Activated effector memory CD4-positive, alpha-beta T cell treated with Interleukin-2 at 50 U/mL for 16 hours (primary cell): ENCODE data around the gene HMCN2.
"Not testable (repeated sequence)": the region's sequence is repeated elsewhere in the genome, so short reads cannot be mapped to it uniquely, and the experiment has no call there.

Experiments
- DNase-seq: peaks from one replicate; pipeline ENCODE4 v3.0.0-alpha.2; 2020

The HMCN2 gene

DNA sequence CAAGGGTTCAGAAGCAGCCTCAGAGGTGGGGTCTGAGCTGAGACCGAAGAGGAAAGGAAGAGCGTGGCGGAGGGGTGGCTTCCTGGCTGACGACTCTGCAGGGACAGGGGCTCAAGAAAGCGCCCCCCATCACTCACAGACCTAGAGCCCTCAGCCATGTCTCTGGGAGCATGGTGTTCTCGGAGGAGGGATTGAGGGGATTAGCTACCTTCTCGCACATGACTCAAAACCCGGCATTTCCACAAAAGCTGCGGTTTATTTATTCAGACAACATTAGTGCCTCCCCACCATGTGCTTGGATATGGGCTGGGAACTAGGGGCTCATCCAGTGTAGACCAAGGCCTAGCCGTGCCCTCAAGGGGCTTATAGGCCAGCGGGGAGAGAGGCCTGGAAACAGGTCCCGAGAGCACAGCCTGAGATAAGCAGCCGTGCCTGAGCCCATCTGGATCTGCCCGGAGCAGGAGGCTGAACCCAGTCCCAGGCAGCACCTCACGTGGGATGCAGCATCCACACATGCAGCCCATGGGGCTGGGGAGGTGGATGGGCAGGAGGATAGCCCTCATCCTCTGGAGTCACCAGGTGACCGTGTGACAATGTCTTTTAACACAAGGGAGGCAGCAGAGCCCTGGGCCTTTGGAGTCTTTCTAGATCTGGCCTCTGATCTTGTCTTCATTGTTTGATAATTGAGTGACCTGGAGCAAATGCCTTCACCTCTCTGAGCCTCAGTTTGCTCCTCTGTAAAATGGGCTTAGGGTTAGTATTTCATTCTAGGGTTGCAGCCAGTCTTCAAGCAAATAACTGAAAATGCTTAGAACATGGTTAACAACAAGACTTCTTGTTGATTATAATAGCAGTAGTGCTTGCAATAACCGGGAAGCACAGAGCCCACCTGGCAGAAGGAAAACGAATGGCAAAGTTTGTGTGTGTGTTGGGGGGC is 878 bp upstream of the HMCN2 start:
- no peak for DNase-seq

DNA sequence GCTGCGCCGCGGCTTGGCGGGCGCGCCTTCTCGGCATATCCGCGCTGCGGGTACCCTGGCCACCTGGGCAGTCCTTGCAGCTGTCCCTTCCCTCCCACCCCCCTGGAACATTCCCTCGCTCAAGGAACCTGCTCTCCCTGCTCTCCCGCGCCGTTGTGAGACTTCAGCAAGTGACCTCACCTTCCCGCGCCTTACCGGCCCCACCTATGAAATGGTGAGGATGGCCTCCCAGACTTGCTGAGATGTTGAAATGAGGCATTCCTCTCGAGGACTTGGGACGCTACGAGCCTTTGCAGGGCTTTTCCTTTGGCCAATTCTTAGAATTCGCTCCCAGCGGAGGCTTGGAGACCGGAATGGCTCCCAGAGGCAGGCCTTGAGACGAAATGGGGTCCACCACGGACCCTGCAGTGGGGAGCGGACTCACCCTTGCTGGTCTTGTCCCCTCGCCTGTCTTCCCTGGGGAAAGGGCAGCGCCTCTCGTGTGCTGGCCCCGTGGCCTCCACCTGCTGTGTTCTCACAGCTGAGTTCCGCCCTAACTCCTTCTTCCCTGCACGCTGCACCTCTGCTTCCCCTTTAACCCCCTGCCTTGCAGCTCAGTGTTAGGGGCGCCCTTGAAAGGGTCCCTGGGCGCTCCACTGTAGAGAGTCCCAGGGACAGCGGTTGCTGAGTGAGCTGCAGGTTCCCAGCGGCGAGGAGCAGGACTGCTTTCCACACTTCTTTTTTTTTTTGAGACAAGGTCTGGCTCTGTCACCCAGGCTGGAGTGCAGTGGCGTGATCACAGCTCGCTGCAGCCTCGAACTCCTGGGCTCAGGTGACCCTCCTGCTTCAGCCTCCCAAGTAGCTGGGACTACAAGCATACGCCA is 907 bp downstream of the HMCN2 start:
- DNase-seq, result no peak

DNA sequence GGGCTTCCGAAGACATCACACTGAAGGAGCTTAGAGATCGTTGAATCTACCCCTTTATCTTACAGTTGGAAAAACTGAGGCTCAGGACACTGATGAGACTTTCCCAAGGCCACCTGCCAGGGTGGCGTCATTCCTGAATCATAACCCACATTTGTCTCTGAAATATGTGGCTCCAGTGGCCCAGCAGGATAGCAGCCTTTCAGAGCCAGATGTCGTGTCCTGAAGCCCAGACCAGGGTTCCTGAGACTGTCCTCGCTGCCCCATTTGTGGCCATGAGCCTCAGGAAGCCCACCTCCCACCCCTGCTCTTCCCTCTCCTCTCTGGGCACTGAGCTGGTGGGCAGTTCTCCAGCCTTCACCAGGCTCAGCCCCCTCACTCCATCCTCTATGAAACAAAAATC is 2.4 kb downstream of the HMCN2 start:
- no peak for DNase-seq

DNA sequence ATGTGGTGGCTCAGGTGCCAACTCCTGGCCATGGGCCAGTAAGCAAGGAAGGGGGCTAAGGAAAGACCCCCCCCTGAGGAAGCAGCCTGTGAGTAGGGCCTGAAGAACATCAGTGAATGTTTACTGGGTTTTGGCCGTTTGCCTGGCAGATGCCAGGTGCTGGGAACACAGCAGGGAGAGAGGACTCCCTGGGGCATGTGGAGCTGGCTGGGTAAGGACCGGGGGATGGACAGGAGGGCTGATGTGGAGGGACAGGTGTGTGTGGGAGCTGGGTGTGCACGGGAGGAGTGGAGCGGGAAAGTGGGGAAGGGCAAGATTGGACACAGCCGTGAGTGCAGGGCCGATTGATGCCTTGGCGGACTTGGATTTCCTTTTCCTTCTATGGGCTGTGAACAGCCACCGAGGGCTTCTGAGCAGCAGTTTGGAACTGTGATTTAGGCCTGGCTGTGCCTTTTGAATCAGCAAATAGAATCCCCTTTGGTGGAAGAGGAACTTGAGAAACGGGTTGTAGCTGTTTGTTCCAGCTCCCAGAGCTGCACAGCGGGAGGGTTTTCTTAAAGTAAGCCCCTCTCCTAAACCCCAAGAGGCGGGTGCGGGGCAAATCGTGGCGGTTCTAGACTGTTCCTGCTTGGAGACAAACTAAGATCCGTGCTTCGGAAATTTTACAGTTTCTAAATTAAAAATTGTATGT is 3.1 kb downstream of the HMCN2 start:
- DNase-seq, result no peak

DNA sequence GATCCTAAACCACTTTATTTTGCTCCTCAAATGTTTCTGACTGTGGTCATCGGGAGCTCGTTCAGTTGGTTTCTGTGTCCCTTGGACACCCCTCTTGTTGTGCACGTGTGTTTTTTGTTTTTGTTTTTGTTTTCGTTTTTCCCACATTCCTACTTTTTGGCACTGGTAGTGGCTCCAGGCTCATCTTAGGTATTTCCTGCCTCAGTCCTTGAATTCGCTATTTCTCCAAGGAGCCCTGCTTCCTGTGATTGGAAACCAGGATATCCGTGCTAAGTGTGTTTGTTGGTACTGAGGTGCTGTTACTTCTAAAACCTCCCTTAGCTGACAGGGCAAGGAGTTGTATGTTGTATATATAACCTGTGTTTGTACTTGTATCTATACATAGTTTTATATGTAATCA is 5.9 kb downstream of the HMCN2 start:
- DNase-seq, result no peak

DNA sequence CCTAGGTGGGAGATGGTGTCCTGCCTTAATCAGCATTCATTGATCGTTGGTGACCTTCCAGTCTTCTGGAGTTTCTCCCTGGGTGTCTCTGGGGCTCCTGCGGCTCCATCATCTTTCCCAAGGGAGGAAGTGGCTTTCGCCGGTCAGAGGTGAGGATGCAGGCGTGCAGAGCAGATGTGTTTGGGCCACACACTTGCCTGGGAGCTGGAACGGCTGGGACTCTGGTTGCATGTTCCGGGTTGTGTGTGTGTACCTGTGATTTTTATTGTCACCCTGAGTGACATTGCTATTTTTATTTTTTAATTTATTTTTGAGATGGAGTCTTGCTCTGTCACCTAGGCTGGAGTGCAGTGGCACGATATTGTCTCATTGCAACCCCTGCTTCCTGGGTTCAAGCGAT is 9.6 kb downstream of the HMCN2 start:
- DNase-seq, result no peak

DNA sequence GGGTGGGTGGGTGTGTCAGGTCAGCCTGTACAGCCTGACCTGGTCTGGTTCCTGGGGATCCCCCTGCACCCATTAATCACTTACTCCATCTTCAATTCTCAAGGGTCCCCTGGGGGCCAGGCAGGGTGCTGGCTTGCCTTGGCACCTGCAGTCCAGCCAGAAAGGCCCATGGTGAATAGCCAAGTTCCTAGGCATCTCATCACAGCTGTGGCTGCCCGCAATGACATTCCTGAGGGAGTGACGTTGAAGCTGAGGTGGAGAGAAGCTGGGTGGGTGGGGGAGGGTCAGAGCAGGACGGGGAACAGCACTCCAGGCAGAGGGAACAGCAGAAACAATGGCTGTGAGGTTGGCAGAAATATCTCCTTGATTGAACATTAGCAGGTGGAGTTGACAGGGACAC is 10.6 kb downstream of the HMCN2 start:
- DNase-seq, result no peak

DNA sequence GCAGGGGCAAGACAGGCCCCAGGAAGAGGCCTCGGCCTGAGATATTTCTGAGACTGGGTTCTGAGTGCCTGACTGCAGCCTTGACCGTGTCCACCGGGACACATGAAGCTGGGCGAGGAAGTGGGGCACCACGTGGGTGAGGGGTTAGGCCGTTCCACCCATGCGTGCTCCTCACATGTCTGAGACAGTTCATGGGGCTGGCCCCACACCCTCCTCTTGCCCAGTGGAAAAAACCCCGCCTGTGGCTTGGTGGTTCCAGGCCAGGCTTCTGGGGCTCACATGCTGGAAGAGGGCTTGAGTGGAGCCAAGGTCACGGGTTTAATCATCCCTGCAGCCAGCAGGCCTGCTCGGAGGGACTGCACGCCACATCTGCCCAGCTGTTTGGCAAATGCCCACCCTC is 11.4 kb downstream of the HMCN2 start:
- no peak for DNase-seq

DNA sequence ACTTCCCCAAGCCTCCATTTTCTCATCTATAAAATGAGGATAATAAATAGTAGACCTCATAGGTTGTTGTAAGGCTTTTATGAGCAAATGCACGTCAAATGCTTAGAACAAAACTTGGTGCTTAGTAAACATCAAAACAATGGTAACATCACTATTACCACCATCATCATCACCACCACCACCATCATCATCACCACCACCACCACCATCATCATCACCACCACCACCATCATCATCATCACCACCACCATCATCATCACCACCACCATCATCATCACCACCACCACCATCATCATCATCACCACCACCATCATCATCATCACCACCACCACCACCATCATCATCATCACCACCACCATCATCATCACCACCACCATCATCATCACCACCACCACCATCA is 12.0 kb downstream of the HMCN2 start:
- DNase-seq, result not testable (repeated sequence)

DNA sequence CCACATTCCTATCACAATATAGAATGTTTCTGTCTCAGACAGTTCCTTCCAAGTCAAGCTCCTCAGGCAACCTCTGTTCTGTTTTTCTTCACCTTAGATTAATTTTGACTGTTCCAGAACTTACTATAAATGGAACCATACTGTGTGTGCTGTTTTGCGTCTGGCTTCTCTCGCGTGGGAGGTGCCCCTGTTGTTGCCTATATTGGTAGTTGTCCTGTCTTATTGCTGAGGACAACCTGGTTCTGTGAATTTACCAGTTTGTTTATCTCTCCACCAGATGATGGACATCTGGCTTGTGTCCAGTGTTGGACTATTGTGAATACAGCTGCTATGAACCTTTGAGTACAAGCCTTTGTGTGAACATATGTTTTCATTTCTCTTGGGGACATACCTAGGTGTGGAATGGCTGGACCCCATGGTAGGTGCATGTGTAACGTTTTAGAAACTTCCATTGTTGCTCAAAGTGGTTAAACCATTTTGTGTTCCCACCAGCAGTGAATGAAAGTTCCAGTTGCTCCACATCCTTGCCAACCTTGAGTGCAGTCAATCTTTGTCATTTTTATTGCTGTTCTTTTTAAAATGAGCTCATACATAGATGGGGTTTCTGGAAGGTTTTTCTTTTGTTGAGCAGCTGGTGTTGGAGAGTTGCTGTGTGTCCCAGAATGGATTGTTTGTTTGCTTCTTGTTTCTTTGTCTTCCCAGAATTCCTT is 18.1 kb downstream of the HMCN2 start:
- DNase-seq, result no peak

DNA sequence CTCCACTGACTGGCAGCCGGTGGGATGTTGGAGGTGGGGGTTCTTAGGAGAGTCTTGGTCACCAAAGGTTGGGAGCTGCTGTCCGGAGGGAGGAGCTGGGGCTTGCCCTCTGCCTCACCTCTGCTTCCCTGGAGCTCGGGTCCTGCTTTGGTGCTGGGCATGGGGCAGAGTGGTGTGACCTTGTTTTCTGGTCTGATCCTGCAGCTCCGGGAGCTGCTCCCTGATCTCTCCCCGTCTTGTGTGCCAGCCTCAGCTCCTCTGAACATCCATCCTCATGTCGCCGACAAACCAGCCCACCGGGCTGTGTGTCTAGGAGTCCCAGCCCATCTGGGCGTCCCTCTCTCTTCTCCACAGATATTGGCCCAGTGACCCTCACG is 18.7 kb downstream of the HMCN2 start:
- DNase-seq, result no peak

DNA sequence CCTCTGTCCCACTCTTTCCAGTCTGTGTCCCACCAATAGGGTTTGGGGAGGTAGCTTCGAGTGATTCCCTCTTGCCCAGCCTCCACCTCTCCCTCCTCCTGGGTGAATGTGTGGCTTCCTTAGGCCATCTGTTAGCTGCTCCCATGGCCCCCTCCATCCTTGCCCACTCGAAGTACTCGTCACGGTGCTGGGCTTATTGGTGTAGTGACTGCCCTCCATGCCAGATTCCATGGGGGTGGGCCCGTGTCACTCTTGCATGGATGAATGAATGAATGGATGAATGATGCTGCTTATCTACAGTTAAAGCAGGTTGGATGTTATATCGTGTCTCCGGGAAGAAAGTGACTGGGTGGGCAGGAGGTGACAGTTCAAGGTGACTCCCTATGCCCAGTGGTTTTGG is 19.1 kb downstream of the HMCN2 start:
- no peak for DNase-seq

DNA sequence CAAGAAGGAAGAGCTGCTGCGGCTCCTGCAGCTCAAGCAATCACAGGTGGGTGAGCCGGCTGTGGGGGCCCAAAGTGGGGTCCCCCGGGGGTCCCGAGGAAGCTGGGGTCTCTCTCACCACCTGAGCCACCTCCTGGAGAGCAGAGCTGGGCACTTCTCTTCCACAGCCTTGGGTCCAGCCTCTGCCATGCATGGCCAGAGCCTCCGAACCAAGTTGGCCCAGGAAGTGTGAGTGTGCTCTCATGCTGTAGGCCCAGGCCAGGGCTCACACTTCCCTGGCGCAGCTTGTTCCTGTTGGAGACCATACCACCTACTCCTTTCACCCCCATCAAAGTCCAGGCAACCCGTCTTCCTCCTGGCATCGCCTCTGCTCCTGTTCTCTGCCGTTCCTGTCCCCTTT is 19.7 kb downstream of the HMCN2 start:
- DNase-seq, result no peak

DNA sequence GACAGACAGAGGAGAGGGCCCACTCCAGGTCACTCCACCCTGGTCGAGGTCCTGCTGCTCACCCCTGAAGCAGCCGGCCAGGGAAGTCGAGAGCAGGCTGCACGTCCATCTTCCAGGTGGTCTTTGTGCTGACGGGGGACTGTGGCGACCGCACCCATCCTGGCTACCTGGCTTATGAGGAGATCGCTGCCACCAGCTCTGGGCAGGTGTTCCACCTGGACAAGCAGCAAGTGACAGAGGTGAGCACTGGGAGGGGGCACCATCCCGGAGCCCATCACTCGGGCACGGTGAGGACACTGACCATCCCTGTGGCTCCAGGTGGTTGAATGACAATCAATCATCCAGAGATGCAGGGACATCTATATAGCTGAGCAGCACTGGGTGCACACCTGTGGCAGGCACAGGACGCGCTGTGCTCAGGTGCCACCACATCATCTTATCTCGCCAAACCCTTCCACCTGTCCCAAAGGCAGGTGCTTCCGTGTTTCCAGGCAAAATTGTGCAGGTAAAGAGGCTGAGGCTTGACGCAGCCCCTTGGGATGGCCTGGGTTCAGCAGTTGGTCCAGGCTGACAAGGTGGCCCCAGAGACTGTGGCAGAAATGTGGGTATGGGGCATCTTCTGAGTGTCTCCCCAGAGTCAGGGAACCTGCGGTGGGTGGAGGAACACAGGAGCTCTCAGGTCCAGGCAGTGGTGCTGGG is 20.7 kb downstream of the HMCN2 start:
- DNase-seq, result no peak

DNA sequence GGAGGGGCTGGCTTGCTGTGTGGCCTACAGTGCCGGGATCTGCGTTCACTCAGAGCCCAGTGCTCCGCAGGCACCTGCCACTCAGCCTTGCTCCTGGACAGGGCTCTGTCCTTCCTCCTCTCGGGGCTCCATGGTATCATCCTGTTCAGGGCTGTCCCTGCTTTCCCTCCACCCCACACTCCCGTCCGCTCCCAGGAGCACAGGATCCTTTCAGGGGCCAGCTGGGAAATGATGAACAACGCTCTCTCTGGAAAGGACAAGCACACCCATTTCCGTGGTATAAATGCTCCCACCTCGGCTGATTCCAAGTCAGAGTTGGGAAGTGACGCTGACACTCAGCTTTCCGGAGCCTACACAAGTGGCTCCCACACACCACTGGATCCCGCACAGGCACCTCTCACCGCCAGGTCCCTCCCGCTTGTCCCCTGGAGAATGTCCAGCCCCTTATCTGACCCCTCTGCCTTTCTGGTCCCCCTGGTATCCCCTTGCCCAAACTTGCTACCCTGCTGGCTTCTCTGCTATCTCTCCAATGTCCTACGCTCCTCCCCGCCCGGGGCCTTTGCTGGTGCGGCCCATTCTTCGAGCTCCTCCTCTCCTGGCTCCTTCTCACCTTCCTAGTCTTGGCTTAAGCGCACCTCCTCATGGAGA is 21.3 kb downstream of the HMCN2 start:
- DNase-seq, result no peak

DNA sequence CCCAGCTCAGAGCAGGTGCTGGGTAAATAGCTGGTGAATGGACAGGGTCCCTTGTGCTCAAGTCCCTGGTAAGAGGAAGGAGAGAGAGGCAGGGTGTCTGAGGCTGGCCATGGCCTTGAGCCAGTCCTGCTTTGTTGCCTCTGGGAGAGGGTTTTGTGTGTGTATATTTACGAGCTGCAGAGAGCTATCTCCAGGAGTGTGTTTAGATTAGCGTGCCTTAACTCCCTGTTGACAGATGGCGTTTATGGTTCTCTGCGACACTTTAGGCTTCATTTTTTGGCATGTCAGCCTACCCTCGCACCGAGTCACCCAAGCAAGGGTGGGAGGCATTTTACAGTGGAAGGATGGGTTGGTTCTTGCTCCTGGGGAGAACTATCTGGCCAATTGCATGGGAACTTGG is 22.2 kb downstream of the HMCN2 start:
- DNase-seq, result no peak

DNA sequence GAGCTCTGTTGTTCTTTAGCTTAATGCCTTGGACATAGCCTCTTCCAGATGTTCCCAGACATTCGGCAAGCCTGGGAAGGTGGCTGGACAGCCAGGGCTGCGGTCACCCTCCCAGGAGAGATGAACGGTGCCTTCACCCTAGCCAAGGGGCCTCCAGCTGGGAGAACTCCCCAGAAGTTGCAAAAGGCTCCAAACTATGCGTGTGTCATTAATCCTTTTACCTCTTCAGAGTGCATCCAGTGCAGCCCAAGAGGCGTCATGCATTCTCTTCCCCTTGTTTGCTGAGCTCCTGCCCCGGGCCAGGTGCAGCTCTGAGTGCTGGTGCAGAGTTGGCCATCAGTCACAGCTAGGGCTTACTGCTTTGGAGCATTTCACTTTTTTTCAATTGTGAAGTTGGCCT is 22.8 kb downstream of the HMCN2 start:
- DNase-seq, result no peak

DNA sequence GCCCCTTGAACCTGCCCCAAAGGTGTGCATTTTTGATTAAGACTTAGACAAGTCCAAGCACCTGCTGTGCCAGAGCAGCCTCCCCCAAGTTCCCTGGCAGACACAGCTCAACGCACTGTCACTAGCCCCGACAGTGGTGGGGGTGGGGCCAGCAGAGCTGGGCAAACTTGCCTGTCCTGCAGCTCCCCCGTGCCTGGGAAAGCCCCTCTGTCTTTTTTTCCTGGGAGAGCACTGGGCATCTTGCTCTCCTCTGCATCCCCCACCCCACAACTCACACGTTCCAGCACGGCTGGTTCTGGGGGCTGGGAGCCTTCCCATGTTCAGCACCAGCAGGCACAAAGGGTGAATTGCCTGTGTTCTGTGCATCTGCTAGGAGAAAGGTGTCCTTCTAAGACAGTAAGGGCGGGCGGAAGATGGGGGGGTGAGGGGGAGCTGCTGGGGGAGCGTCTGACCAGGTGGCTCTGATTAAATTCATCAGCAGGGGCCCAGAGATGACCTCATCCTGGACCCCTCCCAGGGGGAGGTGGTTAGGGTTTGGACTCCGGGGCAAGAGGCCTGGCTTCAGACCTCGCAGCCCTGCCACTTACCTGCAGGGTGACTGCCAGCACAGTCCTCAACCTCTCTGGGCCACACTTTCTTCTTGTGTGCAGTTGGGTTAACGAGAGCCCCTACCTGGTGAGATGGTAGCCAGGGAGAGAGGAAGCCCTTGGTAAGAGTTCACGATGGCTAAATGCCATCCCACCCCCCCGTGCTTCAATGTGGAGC is 23.5 kb downstream of the HMCN2 start:
- DNase-seq, result no peak

DNA sequence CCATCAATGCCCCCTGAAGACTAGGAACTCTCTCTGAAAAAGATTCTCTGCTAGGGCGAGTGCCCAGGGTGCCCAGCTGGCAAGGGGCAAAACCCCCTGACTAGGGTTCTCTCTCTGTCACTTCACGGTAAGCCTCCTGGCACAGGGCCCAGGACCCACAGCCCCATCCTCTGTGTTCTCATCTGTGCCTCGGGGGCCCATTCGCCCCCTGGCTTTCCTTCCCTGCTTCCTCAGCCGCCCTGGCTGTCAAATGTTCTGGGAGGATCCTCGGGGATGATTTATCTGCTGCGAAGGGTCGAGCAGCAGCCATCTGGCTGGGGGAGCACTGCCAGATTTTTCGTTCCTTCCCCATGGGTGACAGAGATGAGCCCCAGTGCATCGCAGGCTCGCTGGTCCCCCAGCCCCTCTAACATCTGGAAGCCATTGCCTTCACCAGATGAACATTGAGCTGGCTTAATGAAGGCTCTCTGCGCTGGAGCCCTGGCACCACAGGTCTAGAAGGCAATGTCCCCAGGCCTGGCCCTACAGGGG is 24.2 kb downstream of the HMCN2 start:
- no peak for DNase-seq
